ENCODE data around the gene ZNF827. TPM values are rescaled to one million over a fixed set of nuclear protein-coding genes. Genes with fewer than 3 reads are reported as not detected.

Gene ZNF827
- total RNA-seq, 1 donor from 2014 or later: 11.2 TPM

GRCh38 chr4:145716200-145716599, 222.4 kb downstream of the ZNF827 start:
- ATAC-seq (peak; percentile 82), DNase-seq (no peak)
- no peak overlapping the region for H3K4me3 ChIP-seq
- no peaks in the 10 kb centered on the region for H3K9me3 ChIP-seq
- intact Hi-C loops (cut with DNase I): no loop called here
- no peaks in the 10 kb centered on the region for H3K36me3 ChIP-seq
- H3K4me1 ChIP-seq: no peaks in the 10 kb centered on the region
- no peak for TF ChIP-seq CTCF (IDR thresholded peaks at IDR 0.05)
- H3K27ac ChIP-seq: no peak overlapping the region
- H3K27me3 ChIP-seq: no peaks in the 10 kb centered on the region

- intact Hi-C loops (cut with DNase I): no loop called here
- no peak overlapping the region for H3K27ac ChIP-seq
- H3K4me1 ChIP-seq: no peaks in the 10 kb centered on the region
- TF ChIP-seq CTCF (IDR thresholded peaks at IDR 0.05): no peak
- no peaks in the 10 kb centered on the region for H3K36me3 ChIP-seq
- no peak overlapping the region for H3K4me3 ChIP-seq
- H3K9me3 ChIP-seq: no peaks in the 10 kb centered on the region
- DNase-seq (no peak), ATAC-seq (peak; percentile 23)
- H3K27me3 ChIP-seq: no peaks in the 10 kb centered on the region
These were observed 228.8 kb downstream of the ZNF827 start for GRCh38 chr4:145709843-145710242.

- H3K27me3 ChIP-seq: no peaks in the 10 kb centered on the region
- no peak overlapping the region for H3K27ac ChIP-seq
- intact Hi-C loops (cut with DNase I): no loop called here
- no peak for TF ChIP-seq CTCF (IDR thresholded peaks at IDR 0.05)
- H3K36me3 ChIP-seq: no peaks in the 10 kb centered on the region
- no peaks in the 10 kb centered on the region for H3K4me1 ChIP-seq
- ATAC-seq (no peak), DNase-seq (no peak)
- no peak overlapping the region for H3K4me3 ChIP-seq
- H3K9me3 ChIP-seq: no peaks in the 10 kb centered on the region
These were observed 229.3 kb downstream of the ZNF827 start for GRCh38 chr4:145709336-145709735.

Other genes with a start within 250 kb of the ZNF827 start
- gene LSM6, start 236.9 kb upstream of the ZNF827 start, total RNA-seq: 31.8 TPM